ENCODE data around the gene GRIK2.

The GRIK2 gene

DNA sequence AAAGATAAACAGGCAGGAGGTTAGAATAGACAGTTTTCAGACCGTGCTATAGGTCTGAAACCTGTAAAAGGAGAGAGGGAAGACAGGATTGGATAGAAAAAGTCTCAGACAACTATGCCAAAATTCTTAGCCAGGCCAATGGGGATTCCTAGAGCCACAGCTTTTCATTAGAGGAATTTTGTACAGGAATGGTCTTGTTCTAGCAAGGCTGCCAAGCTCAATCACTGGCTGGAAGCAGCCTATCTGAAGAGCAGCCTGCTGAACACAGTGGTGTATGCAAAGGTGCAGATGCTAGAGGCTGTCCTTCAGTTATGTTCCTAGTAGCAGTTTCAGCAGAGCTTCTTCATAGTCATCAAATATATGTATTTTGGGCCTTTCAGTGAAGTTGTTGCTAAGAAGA is 313.1 kb downstream of the GRIK2 start:
- in situ Hi-C loops (cut with MboI; ENCODE audit: low sequenced_read_pairs), result no loop called here

DNA sequence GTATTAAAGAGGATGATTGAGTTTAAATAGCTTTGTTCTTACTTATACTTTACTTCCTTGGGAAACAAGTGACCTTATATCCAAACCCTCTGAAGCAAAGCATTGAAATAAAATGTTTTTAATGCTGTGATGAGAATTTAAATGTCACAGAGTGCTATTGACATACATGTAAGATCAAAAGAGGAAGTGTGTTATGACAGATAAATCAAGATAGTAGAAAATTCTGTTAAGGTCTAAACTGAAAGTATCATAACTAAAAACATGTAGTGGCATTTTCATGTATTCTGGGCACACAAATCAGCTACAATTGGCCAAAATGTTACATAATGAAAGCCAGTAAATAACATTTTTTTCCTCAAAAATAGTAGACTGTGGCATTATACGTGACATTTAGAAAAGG is 318.0 kb downstream of the GRIK2 start:
- in situ Hi-C loops (cut with MboI; ENCODE audit: low sequenced_read_pairs), result no loop called here

DNA sequence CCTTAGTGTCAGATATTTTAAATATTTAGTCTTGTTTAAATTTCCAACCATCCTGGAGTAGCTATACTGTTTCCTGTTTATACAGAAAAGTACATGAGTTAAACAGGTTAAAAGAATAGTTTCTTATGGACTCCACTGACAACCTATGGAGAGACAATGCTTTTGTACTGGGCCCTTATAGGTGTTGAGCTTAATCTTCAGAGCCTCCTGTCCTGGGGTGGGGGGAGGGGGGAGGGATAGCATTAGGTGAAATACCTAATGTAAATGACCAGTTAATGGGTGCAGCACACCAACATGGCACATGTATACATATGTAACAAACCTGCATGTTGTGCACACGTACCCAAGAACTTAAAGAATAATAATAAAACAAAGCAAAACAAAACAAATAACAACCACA is 322.9 kb downstream of the GRIK2 start:
- in situ Hi-C loops (cut with MboI; ENCODE audit: low sequenced_read_pairs), result no loop called here

DNA sequence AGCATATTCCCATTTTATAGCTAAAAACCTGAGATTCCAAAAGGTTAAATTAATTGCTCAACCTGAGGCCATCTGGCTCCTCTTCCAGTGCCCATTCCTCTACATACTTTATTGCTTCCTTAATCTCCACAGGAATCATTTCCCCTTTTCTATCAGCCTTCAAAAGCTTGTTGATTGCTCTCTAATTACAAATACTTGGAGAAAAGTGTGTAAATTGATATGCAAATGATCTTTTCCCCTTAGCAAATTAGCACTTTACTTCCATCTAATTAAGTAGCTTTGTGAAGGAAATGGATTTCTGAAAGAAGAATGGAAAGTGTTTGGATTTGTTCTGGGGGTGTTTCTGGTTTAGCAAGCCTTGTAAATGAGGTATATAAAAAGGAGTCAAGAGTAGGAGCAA is 323.3 kb downstream of the GRIK2 start:
- in situ Hi-C loops (cut with MboI; ENCODE audit: low sequenced_read_pairs), result no loop called here

DNA sequence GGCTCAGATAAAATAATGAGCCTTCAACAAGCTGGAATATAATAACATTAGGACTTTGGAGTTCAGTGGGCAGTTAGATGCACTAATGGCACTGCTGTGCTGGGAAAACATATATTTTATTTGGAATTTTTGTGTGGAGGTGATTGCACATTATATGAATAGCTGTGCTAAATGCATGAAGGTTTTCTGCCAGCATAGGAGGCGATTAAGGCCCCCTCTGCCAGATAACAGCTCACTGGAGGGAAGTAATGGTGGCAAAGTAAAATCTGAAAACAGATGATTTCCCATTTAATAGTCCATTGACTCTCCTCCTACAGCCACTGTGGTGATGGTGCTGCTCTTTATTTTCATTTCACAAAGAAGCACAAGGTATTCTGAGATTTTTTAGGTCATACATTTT is 326.0 kb downstream of the GRIK2 start:
- in situ Hi-C loops (cut with MboI; ENCODE audit: low sequenced_read_pairs), result no loop called here

DNA sequence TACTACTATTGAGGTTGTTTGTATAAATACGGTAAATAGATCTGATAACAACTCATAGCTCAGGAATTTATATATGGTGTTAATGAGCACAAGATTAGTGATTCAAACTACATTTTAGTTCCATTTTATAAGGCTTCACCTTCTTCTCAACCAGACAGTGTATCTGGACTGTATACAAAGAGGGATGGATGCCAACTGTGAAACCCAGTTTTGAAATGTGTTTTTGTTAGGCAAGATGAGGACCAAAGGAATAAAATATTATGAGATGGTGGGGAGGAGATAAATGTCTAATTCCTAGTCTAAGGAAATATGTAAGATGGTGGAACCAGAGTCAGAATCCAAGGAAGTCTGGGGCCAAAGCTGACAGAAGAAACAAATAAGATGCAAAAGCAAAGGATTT is 329.0 kb downstream of the GRIK2 start:
- in situ Hi-C loops (cut with MboI; ENCODE audit: low sequenced_read_pairs), result no loop called here

DNA sequence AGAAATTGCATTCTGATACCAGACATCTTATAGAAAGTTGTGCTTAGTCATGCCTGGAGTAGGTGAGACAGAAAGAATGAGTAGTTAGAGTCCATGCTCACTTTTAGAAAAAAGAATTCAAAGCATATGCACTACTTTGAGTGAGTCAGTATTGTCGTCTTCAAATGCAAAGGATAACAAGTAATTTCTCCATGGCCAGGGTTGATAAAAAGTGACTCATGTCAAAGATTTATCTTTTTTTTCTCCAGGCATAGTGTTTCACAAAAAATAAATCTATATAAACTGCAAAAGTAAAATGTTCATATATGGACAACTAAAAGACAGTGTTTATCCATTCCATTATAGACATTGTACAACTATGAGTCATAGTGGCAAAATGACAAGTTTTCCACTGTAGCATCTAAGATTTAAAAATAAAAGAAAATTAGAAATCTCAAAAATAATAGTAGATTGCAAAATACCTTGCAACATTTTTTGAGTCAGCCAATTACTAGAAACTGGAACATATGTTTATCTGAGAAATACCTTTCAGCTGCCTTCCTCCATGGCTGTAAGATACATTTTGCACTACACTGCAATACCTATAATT is 329.6 kb downstream of the GRIK2 start:
- in situ Hi-C loops (cut with MboI; ENCODE audit: low sequenced_read_pairs), result no loop called here

DNA sequence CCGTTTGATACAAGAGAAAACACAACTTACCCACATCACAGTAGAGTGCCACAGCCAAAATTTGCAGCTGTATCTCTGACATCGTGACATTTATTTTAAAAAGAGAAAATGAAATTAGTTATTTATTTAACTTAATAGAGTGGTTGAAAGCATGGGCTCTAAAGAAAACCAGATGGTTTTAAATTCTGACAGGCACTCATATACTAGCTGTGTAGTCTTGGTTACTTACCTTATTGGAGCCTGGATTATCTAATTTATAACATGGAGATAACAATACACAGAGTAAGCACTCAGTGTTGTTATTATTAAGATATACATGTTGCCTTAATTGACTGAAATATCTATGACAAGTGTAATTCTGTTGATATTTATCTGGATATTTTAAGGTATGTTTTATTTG is 334.9 kb downstream of the GRIK2 start:
- in situ Hi-C loops (cut with MboI; ENCODE audit: low sequenced_read_pairs), result no loop called here

DNA sequence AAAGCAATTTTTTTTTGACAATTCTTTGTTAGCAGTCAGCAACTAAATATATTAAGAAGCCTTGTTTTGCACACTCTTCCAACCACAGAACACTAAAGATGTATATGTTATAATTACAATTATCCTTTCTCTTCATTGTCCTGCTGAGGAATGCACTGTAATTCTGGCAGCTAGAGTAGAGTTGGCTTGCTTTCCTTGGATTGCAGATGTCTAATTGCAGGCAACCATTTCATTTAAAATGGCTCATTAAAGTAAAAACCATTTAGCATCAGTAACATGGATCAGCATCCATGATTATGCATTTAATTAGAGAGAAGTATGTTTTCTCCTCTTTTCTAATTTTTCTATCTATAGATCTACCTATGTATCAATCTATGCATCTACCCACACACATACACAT is 335.4 kb downstream of the GRIK2 start:
- in situ Hi-C loops (cut with MboI; ENCODE audit: low sequenced_read_pairs), result no loop called here

DNA sequence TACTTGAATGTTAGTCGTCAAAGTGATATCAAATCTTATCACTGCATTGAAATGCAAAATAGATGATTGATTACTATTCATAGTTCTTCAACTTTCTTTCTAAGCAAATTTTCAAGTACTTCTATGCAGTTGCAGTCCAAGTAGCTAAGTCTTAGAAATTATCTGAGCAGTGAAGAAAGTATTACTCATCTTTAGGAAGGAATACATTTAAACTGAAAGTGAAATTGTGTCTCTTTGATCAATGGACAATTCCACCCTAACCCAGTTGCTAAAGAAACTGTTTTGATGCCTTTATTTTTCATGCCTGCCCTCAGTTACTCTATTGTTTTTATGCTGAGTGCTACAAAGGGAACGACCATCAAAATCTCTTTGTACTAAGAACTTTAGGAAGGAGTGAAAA is 337.4 kb downstream of the GRIK2 start:
- in situ Hi-C loops (cut with MboI; ENCODE audit: low sequenced_read_pairs), result no loop called here

DNA sequence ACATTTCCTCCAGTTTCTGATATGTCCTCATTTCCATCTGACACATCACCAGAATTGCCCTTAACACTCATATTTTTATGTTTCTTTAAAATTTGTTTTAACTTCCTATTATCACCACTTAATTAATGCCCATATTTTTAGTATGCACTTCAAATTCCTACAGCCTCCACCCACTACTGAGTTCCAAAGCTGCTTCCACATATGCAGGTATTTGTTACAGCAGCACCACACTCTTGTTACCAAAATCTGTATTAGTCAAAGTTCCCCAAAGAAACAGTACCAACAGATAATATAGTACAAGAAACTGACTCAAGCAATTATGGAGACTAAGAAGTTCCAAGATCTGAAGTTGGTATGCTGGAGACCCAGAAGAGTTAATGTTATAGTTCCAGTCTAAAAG is 340.4 kb downstream of the GRIK2 start:
- in situ Hi-C loops (cut with MboI; ENCODE audit: low sequenced_read_pairs), result no loop called here

DNA sequence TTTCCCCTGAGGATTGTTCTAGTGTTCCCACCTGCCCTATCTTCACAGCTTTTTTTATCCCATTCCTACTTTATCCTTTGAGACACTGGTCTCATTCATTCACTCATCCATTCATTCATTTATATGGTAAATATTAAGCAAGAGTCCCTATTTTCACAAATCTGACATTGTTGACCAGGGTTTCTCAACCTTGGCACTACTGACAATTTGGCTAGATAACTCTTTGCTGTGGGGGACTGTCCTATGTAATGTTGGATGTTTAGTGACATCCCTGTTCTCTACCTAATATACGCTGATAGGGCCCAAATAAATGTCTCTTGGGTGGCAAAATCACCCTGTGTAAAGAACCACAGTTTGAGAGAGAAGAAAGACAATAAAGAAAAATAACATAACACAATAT is 345.0 kb downstream of the GRIK2 start:
- in situ Hi-C loops (cut with MboI; ENCODE audit: low sequenced_read_pairs), result no loop called here

DNA sequence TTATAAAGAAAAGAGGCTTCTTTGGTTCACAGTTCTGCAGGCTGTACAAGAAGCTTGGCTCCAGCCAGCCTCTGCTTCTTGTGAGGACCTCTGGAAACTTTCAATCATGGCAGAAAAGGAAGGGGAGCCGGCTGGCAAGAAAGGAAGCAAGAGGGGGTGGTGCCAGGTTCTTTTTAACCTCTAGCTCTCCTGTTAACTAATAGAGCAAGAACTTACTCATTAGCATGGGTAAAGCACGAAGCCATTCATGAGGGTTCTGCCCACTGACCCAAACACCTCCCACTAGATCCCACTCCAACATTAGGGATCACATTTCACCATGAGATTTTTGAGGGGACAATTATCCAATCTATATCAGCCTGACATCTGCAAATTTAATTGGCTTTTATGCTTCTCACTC is 347.1 kb downstream of the GRIK2 start:
- in situ Hi-C loops (cut with MboI; ENCODE audit: low sequenced_read_pairs), result no loop called here

DNA sequence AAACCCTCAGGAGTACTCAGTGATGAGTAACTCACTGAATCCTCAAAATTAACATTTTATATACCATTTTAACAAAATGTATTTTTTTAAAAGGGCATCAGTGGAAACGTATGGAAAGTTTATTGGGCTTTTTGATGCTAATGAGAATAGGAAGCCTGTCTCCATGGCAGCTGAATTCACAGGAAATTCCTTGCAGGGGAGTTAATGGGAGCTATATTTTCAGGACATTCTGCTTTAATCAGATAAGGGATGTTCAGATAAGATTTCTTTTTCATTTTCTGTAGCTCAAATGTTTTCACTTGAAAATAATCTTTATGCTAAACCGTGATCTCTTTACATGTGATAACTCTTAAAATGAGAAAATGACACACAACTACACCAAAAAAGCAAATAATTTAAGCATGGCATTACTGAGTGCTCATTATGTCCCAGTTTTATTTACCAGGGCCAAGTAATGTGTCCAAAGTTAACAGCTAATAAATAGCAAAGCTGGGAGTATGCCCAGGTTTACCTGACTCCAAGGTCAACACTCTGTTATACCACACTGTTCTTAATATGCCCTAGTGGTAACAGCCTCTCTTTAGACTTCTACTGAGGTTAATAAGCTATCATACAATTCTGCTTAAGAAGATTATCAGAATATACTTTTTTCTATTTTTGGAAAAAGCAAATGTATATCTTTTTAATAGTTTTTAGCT is 348.1 kb downstream of the GRIK2 start:
- in situ Hi-C loops (cut with MboI; ENCODE audit: low sequenced_read_pairs), result no loop called here

DNA sequence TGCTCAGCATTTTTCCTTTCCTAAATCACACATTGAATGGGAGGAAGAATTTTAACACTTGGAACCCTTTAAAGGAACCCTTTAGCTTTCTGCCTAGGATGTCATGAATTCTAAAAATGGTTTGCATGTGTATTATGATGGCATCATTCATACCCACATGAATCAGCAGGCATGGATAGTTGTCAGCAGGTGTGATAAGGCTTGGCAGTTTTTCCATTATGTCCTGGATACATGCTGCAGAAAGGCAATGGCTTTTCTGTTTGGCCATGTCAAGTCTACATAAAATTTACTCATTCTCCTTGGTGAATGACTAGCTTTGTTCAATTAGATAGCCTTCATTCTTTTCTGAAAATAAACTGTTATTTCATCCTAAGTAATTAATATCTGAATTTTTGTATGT is 353.7 kb downstream of the GRIK2 start:
- in situ Hi-C loops (cut with MboI; ENCODE audit: low sequenced_read_pairs), result no loop called here

DNA sequence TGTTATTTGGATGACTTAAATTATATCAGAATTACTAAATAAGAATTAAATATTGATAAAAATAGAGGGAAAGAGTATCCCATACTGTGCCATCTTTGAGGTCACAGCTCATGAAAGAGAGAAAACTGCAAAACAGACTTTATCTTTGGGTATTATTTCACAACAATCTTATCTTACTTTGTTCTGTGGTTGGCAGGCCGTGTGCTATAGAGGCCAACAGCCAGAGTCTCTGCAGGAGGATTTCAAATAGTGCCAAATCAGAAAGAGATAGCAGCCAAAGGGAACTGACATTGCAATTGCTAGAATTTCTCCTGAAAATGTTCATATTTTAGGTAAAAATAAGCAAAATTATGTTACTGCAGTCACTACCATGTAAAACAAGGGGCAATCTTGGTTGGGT is 354.2 kb downstream of the GRIK2 start:
- in situ Hi-C loops (cut with MboI; ENCODE audit: low sequenced_read_pairs), result no loop called here

DNA sequence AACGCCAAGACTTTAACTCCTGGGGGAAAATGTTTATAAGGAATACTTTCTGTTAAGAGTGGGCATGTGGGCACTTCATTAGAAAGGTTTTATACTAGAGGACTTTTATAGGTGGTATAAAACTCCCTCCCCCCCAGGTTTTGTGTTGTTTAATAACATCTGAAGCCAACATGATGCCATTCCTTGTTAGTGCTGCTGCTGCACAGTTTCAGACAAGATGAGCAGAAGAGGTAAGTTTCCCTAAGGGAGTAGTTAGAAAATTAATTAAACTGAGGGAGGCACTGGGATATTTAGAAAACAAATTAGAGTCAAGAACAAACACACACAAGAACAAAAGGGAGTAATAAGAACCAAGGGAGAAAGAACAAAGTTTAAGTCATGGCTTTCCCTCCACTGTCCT is 362.4 kb downstream of the GRIK2 start:
- in situ Hi-C loops (cut with MboI; ENCODE audit: low sequenced_read_pairs), result no loop called here

DNA sequence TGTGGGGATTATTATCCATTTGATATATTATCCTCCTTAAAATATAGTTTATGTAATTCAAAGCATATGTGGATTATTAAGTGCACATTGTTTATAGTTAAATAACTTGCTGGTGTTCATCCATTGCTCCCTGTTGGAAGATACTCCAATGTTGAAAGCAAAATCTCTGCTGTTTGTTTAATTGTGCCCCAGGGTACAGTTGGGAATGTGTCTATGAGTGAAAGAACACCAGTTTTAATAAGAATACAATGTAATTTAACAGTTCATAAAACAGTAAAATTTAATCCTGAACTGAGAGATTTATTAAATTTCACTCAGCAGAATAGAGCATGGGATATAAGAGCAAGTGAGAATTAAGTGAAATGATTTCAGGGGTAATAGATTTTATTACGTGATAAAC is 364.9 kb downstream of the GRIK2 start:
- in situ Hi-C loops (cut with MboI; ENCODE audit: low sequenced_read_pairs), result no loop called here

DNA sequence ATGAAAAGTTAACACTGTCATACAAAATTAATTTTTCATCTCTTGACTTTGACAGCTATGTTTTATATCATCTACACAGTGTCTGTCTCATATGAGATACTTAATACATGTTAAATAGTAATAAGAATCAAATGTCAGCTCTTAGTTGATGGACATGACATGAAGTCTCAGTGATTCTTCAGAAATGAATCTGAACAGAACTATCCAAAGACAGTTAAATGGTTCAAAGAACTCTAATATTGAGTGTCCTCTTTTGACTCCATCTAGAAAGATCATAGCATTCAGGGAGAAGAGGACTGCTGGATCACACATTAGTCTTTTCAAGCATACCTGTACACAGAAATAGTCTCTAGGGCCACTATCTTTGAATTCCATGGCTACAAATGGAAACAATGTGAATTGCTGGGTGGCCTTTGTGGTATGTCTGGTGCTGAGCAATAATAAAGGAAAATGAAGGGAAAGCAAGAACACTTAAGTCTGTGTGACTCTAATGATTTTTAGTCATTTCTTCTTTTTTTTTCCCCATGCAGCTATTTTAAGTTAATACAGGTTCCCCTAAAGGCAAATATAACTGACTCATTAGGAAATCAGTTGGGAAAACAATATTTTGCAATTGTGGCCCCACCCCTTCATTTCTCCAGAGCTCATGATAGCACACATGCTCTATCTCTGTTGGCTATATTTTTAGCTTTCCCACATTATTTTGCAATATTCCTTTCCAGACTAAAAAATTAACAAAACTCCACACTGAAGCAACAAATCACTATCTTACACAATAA is 367.5 kb downstream of the GRIK2 start:
- in situ Hi-C loops (cut with MboI; ENCODE audit: low sequenced_read_pairs), result no loop called here

DNA sequence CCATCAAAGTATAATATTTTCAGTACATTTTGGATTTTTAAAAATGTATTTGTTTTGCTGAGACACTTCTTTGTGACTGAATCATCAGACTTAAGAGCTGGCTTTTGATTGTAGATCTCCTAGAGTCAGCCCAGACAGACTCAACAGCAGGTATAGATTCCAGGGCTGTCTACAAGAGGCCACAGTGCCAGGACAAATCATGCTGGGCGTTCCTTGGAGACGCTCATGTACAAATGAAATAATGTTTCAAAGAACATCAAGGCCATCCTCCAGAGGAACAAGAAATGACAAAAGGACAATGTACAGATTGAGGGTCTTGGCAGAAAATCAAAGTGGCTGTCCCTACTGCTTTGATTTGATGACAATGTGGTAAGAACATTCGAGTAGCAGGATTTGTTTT is 369.3 kb downstream of the GRIK2 start:
- in situ Hi-C loops (cut with MboI; ENCODE audit: low sequenced_read_pairs), result no loop called here

DNA sequence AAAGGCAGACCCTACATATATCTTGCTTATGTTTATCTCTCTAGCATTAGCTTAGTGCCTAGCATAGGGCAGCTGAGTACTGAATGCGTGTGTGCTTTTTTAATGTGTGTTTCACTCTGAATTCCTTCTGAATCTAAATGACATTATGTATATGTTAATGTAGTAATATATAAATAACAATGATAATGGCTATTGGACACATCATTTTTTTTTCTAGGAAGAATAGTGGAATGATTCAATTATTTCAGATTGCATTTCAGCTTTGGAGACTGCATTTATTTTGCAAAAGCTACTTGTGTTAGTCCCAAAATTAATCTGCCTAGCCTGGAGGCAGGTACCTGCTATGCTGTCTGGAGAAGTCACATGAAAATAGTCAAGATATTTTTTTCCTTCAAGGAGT is 371.8 kb downstream of the GRIK2 start:
- in situ Hi-C loops (cut with MboI; ENCODE audit: low sequenced_read_pairs), result no loop called here

DNA sequence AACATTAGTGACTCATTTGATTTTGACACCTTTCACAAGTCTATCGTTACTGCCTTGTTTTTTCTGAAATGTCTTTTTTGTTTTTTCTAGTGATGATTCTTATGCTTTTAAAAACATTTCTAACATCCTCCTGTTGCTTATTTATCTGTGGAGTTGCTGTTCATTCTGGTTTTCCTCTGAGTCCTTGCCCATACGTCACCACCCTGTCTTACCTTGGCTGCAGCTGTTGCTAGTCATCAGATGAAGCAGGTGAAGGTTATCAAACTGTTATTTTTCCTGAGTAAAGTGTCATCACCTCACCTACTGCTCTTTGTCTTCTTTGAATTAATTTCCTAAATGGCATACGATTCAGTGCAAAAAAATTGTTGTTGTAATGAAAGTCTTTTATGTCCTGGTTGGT is 376.6 kb downstream of the GRIK2 start:
- in situ Hi-C loops (cut with MboI; ENCODE audit: low sequenced_read_pairs), result no loop called here
